ENCODE measurements around the gene FAM210B. TPM values are rescaled to one million over a fixed set of nuclear protein-coding genes. Genes with fewer than 3 reads are reported as not detected.
A peak's percentile ranks its signal among the peaks of the same experiment; 100 is the strongest.

FAM210B gene
- total and polyA plus RNA-seq, 2 experiments from 2014 or later: 15.4 to 16.2 TPM

GRCh38 chr20:56342783-56343182, 16.0 kb upstream of the FAM210B start:
- ATAC-seq (no peak), DNase-seq (ENCODE audit: low spot score) (no peak)
- no peak overlapping the region for H3K27ac ChIP-seq (ENCODE audit: low read depth)
- Mint-ChIP-seq H3K9me3 (peaks cover 45% of the 10 kb centered on the region), H3K36me3 (ENCODE audit: low read depth) (peaks cover 10% of the 10 kb centered on the region; the same call in 2 of the 3 replicates), H3K27ac (no peak overlapping the region), H3K4me3 (no peak overlapping the region), H3K4me1 (peaks cover 5% of the 10 kb centered on the region; the same call in 2 of the 3 replicates), H3K27me3 (ENCODE audit: insufficient read depth, low read depth, poor library complexity) (peaks cover 28% of the 10 kb centered on the region)
- H2AFZ ChIP-seq: no peak overlapping the region
- H3K27me3 ChIP-seq (ENCODE audit: insufficient read depth): peaks cover 49% of the 10 kb centered on the region
- no peaks in the 10 kb centered on the region for H4K20me1 ChIP-seq (replicated peaks; ENCODE audit: insufficient read depth)
- no peaks in the 10 kb centered on the region for H3K9me2 ChIP-seq (ENCODE audit: insufficient read depth)
- TF ChIP-seq STAT1 (IDR thresholded peaks at IDR 0.05; ENCODE audit: unreplicated experiment): no peak
- no peak for TF ChIP-seq EZH2phosphoT487 (IDR thresholded peaks at IDR 0.05; ENCODE audit: unreplicated experiment)
- no peak for TF ChIP-seq NANOG (IDR thresholded peaks at IDR 0.05; ENCODE audit: borderline replicate concordance)
- TF ChIP-seq, protein P1, sequence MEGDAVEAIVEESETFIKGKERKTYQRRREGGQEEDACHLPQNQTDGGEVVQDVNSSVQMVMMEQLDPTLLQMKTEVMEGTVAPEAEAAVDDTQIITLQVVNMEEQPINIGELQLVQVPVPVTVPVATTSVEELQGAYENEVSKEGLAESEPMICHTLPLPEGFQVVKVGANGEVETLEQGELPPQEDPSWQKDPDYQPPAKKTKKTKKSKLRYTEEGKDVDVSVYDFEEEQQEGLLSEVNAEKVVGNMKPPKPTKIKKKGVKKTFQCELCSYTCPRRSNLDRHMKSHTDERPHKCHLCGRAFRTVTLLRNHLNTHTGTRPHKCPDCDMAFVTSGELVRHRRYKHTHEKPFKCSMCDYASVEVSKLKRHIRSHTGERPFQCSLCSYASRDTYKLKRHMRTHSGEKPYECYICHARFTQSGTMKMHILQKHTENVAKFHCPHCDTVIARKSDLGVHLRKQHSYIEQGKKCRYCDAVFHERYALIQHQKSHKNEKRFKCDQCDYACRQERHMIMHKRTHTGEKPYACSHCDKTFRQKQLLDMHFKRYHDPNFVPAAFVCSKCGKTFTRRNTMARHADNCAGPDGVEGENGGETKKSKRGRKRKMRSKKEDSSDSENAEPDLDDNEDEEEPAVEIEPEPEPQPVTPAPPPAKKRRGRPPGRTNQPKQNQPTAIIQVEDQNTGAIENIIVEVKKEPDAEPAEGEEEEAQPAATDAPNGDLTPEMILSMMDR (conservative IDR thresholded peaks at IDR 0.05; ENCODE audit: low read depth in 2 of 2): no peak
- TF ChIP-seq POLR2AphosphoS5 (IDR thresholded peaks at IDR 0.05; ENCODE audit: low read depth): no peak
- no peak for TF ChIP-seq REST (IDR thresholded peaks at IDR 0.05; ENCODE audit: unreplicated experiment)
- H3K36me3 ChIP-seq (ENCODE audit: insufficient read depth): no peaks in the 10 kb centered on the region
- H3K4me3 ChIP-seq: no peak overlapping the region
- H3K4me1 ChIP-seq (ENCODE audit: insufficient read depth): peaks cover 4% of the 10 kb centered on the region; the same call in 1 of the 2 replicates
- H3K4me2 ChIP-seq: no peak overlapping the region
- H3F3A ChIP-seq (replicated peaks; ENCODE audit: low read depth): no peaks in the 10 kb centered on the region
- H3K79me2 ChIP-seq (replicated peaks; ENCODE audit: insufficient read depth): no peaks in the 10 kb centered on the region

- peaks cover 31% of the 10 kb centered on the region for H3K27me3 Mint-ChIP-seq (ENCODE audit: insufficient read depth, low read depth, poor library complexity)
These were observed 14.9 kb upstream of the FAM210B start for GRCh38 chr20:56343861-56344381.

More at GRCh38 chr20:56343861-56344381, 14.9 kb upstream of the FAM210B start:
- Histone ChIP-seq H3K27ac (ENCODE audit: low read depth) (no peak overlapping the region), H3K4me1 (ENCODE audit: insufficient read depth) (peaks cover 14% of the 10 kb centered on the region), H2AFZ (peak overlapping the region; percentile 56; the same call in 1 of the 2 replicates), H3K4me3 (peak overlapping the region; percentile 47), H4K20me1 (replicated peaks; ENCODE audit: insufficient read depth) (no peaks in the 10 kb centered on the region), H3K36me3 (ENCODE audit: insufficient read depth) (no peaks in the 10 kb centered on the region), H3K79me2 (replicated peaks; ENCODE audit: insufficient read depth) (no peaks in the 10 kb centered on the region), H3K9me2 (ENCODE audit: insufficient read depth) (no peaks in the 10 kb centered on the region), H3F3A (replicated peaks; ENCODE audit: low read depth) (no peaks in the 10 kb centered on the region), H3K4me2 (peak overlapping the region; percentile 72), H3K27me3 (ENCODE audit: insufficient read depth) (peaks cover 58% of the 10 kb centered on the region)
- Mint-ChIP-seq H3K9me3 (peaks cover 34% of the 10 kb centered on the region), H3K4me1 (peaks cover 16% of the 10 kb centered on the region), H3K27ac (no peak overlapping the region), H3K4me3 (peak overlapping the region; percentile 59; the same call in 2 of the 3 replicates), H3K36me3 (ENCODE audit: low read depth) (peaks cover 8% of the 10 kb centered on the region; the same call in 2 of the 3 replicates)
- ATAC-seq (peak; percentile 99), DNase-seq (ENCODE audit: low spot score) (peak; percentile 84)
- TF ChIP-seq, protein P1 (conservative IDR thresholded peaks at IDR 0.05; ENCODE audit: low read depth in 2 of 2): peak; percentile 66 to 82
- TF ChIP-seq REST (IDR thresholded peaks at IDR 0.05; ENCODE audit: unreplicated experiment): no peak
